Endothelial cell of umbilical vein (primary cell): ENCODE data around the gene FREM1.

Experiments
- EZH2 ChIP-seq: IDR thresholded peaks from 2 replicates; pipeline ENCODE4 v1.6.1; 2012; ENCODE audit warnings: borderline replicate concordance, low read depth, mild to moderate bottlenecking, moderate library complexity, low read length, inconsistent platforms; ENCODE audit not compliant: severe bottlenecking
- POLR2AphosphoS5 ChIP-seq: IDR thresholded peaks from 2 replicates; pipeline ENCODE4 v1.6.1; 2012; ENCODE audit warnings: low read depth, mild to moderate bottlenecking, control low read depth, low read length, moderate library complexity; ENCODE audit not compliant: insufficient read depth
- TF ChIP-seq, protein P1 (sequence below), 2 donors: IDR thresholded peaks; 1 replicate in 1 of 2; 2 replicates in 1 of 2; pipeline ENCODE4 v1.5.1; 2011; ENCODE audit warnings: low read length in 2 of 2, mild to moderate bottlenecking in 2 of 2, moderate library complexity in 2 of 2, control low read depth in 1 of 2, inconsistent platforms in 1 of 2, low read depth in 1 of 2; ENCODE audit not compliant: insufficient read depth in 1 of 2; ENCODE audit errors: extremely low read depth in 1 of 2

- no peak for TF ChIP-seq EZH2
- no peak for TF ChIP-seq POLR2AphosphoS5
- TF ChIP-seq, protein P1, sequence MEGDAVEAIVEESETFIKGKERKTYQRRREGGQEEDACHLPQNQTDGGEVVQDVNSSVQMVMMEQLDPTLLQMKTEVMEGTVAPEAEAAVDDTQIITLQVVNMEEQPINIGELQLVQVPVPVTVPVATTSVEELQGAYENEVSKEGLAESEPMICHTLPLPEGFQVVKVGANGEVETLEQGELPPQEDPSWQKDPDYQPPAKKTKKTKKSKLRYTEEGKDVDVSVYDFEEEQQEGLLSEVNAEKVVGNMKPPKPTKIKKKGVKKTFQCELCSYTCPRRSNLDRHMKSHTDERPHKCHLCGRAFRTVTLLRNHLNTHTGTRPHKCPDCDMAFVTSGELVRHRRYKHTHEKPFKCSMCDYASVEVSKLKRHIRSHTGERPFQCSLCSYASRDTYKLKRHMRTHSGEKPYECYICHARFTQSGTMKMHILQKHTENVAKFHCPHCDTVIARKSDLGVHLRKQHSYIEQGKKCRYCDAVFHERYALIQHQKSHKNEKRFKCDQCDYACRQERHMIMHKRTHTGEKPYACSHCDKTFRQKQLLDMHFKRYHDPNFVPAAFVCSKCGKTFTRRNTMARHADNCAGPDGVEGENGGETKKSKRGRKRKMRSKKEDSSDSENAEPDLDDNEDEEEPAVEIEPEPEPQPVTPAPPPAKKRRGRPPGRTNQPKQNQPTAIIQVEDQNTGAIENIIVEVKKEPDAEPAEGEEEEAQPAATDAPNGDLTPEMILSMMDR (IDR thresholded peaks at IDR 0.05; ENCODE audit: extremely low read depth in 1 of 2, insufficient read depth in 1 of 2, low read depth in 1 of 2, low read length in 2 of 2) = no peak
These were observed 148.6 kb downstream of the FREM1 start for GRCh38 chr9:14761584-14761983.
